ENCODE results near the gene LMF1.
"Not testable (repeated sequence)": the region's sequence is repeated elsewhere in the genome, so short reads cannot be mapped to it uniquely, and the experiment has no call there.

Gene LMF1

DNA sequence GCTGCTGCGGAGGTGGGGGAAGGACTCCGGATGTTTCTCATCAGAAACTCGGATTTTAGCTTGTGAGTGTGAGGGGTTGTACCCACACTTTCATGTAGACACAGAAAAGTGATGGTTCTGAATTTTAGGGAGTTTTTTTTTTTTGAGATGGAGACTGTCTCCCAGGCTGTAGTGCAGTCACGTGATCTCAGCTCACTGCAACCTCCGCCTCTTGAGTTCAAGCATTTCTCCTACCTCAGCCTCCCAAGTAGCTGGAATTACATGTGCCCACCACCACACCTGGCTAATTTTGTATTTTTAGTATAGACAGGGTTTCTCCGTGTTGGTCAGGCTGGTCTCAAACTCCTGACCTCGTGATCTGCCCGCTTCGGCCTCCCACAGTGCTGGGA lies 147.9 kb downstream of the LMF1 start:
- DNase-seq = no peak

- no peak for DNase-seq
Observed at GRCh38 chr16:822174-822908, 148.4 kb downstream of the LMF1 start.

- DNase-seq = no peak
Observed at GRCh38 chr16:821751-822150, 149.0 kb downstream of the LMF1 start.

DNA sequence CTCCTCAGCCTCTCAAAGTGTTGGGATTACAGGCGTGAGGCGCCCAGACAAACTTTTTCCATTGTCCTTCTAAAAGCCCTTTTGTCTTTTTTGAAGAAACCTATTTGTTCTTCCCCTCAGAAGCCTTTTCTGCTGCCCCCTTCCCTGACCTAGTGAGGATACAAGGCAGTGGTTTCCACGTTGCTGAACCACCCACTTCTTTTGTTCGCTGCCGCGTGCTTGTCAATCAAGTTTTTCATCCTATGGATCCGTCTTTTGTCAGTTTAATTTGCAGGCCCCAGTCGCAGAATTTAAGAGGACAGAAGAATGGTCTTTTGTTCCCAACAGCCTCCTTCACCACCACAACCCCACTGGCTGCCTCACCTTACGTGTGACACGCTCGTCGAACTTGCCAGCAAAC lies 150.0 kb downstream of the LMF1 start:
- DNase-seq = no peak

DNA sequence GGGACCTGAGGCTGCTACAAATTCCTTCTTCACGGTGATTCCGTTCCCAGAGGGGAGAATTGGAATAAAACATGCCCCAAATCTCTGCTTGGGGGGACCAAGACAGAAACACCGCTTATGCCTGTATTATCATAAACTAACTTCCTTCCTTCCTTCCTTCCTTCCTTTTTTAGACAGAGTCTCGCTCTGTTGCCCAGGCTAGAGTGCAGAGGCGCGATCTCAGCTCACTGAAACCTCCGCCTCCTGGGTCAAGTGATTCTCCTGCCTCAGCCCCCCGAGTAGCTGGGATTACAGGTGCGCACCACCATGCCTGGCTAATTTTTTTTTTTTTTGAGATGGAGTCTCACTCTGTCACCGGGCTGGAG lies 150.8 kb downstream of the LMF1 start:
- not testable (repeated sequence) for DNase-seq

- DNase-seq = no peak
Observed at GRCh38 chr16:819336-820043, 151.3 kb downstream of the LMF1 start.

GRCh38 chr16:818592-818991 lies 152.2 kb downstream of the LMF1 start:
- DNase-seq = no peak

DNA sequence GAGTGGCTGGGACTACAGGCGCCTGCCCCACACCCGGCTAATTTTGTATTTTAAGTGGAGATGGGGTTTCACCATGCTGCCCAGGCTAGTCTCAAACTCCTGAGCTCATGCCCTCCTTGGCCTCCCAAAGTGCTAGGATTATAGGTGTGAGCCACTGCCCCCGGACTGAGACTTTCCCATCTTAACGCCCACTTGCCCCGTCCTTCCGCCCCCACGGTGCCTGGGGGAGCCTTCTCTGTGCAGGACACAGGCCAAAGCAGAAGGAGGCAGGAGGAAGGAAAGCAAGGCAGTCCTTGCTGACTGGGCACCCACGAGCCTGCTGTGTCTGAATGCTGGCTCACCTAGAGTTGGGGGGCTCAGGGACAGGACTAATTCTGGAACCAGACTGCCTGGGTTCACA lies 152.7 kb downstream of the LMF1 start:
- no peak for DNase-seq

DNA sequence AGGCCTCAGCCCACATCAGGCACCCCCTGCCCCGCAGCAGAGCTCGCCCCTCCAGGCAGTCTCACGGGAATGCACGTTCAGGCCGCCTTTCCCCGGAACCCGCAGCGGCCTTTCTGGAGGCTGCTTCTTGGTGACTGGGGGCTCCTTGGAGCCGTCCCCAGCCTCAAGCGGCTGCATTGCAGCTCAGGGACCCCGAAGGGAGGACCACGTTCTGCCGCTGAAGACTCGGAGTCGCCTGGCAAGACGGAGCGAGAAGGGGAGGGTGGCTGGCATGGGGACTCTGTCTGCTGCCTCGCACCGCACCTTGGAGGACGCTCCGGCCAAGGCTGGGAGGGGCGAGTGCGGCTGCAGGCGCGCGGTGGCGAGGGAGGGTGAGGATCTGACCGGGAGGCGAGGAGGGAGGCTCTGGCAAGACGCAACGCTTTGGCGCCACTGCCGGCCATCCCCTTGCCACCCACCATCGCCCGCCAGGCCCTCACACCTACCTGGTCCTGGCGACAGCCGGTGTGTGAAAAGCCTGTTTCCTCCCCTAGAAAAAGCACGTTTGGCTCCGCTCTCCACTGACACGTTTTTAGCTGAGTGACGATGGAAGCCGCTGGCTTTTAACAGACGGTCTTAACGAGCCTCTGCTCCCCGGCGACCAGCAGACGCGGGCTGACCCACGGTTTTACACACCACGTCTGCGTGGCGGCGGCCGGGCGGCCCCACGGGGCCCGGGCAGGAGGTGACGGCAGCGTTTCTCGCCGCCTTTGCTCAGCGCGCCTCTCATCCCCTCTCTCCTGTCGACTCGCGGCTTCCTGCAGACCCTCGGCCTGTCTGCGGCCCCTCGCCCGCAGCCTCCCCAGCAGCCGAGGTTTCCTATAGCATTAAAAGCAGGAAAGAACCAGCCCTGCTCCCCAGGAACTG lies 153.5 kb downstream of the LMF1 start:
- no peak for DNase-seq

DNA sequence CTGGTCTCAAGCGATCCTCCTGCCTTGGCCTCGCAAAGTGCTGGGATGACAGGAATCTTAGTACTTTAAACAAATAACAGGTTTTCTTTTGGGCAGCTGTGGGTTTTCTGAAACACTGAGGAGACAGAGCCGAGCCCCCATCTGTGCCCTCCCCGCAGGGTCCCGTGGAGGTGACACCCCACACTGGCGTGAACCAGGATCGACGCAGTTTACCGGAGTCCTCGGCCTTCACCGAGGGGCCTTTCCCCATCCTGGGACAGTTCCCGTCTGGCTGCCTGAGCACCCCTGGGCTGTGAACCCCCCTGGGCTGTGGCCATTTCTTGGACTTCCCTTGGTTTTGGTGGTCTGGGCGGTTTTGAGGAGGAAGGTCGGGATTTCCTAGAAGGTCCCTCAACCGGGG lies 154.9 kb downstream of the LMF1 start:
- no peak for DNase-seq

- DNase-seq = peak; percentile 74
Observed at GRCh38 chr16:814974-815373, 155.8 kb downstream of the LMF1 start.

GRCh38 chr16:813916-814412 lies 156.8 kb downstream of the LMF1 start:
- no peak for DNase-seq

- peak; percentile 37 for DNase-seq
Observed at GRCh38 chr16:813204-813915, 157.4 kb downstream of the LMF1 start.

DNA sequence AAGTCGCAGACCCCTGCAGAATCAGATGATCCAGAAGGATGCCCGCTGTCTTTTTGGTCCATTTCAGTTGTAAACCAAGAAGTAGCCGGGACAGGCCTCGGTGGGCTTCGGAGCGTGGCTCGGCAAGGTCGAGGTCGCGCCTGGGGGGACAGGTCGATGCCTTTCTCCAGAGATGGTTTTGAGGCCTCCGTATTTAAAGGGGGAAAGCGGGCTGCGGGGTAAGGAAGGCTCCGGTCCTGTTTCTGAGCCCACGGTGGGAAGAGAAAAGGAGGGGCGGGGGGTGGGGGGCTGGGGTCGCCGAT lies 162.7 kb downstream of the LMF1 start:
- DNase-seq = no peak

DNA sequence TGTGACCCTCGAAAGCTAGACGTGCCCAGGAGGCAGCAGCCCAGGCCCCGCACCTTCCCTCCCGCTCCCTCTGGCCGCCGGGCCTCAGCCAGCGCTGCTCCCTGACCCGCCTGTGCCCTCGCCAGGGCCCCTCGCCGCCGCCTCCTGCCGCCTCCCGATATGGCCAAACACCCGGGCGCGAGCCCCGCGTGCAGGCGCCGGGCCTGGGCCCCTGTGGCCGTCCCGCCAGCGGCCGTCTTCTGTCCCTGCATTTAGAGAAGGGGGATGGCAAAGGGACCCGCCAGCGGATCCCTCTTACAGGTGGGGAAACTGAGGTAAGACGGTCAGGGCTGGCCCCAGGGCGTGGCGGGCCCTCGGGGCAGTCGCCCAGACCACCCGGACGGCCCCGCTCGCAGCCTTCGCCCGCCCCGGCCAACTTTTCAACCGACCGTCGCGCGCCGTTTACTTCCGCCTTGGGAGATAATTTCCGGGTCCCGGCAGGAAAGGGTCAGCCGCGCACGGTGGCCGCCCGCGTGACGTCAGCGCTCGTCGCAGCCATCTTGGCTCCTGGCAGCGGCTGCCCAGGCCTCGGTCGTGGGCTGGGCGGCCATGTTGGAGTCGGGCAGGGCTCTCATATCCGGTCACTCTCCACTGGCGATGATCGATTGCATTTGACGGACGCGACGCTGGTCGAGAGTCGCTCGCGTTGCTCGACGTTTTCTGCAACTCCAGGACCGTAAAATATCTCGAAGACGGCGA lies 163.3 kb downstream of the LMF1 start:
- DNase-seq = peak; percentile 90

- DNase-seq = no peak
Observed at GRCh38 chr16:805474-805873, 165.3 kb downstream of the LMF1 start.

DNA sequence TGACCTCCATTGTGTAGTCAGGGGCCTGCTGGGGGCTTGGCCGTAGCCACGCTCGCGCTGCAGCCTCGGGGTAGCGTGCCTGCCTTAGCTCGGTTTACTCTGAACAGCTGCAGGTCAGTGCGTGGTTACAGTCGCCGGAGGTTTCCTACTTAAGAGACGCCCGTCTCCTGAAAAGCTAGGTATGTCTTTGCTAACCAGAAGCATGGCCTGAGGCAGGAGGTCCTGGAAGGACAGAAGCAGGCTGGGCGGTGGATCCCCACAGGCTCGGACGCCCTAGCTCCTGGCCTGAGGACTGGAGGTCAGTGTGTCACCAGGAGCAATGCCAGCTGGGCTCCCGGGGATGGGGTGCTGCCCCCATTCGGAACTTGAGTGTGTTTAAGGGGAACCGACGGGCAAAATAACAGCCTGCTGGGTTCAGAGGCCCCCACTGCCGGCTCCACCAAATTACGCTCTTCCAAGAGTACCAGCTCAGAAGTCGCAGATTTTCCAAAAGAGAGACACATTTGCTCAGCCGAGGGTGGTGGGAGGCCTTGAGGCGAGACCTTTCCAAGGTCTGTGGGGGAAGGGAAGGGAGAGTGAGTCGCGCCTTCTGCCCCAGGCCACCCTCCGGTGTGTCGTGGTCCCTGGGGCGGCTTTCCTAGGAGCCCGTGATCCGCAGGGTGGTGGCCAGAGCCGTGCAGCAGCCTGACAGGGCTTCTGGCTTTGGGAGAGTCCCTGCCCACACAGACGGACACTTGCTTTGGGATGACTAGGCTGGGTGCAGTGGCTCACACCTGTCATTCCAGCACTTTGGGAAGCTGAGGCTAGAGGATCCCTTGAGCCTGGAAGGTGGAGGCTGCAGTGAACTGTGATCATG lies 166.4 kb downstream of the LMF1 start:
- no peak for DNase-seq

DNA sequence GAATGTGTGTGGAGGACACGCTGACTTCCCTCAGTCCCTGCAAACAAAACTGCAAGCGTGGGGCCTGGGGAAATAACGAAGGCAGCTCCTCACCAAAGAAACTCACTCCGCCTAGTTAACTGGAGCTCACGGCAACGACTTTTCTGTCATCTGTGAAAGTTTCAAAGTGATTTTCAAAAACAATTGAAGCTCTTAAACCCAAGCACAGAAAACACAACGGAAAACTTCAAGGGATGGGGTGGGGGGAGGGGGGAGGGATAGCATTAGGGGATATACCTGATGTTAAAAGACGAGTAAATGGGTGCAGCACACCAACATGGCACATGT lies 167.1 kb downstream of the LMF1 start:
- DNase-seq = no peak
